GM08714 (cell line): ENCODE data around the gene CMSS1.

ENCODE experiments used
- H3K4me3 ChIP-seq: fragments of 200-500 bp; sonication (Bioruptor generic); 2 replicates; pipeline ENCODE4 v1.5.1; 2014; ENCODE audit warnings: mild to moderate bottlenecking, low read length, inconsistent platforms
- ZNF274 ChIP-seq: IDR thresholded peaks from 2 replicates; pipeline ENCODE4 v1.6.1; 2012; ENCODE audit warnings: mild to moderate bottlenecking, low read depth, low read length

Gene CMSS1

DNA sequence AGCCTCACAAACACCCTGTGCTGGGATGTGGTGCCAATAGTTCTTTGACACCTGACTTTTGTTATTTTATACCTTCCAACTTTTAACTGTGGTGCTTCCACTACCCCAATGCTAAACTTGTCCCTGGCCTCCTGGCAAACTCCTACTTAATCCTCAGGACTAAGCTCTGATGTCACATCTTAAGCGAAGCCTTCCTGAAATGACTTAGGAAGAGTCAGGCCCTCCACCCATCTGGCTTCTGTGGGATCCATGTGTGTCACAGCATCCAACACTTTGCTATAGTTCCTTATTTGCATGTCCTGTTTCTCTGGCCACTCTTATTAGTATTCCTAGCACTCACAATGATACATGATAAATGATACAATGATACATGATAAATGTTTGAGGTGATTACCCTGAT lies 163.5 kb downstream of the CMSS1 start:
- TF ChIP-seq ZNF274 = no peak
- no peak overlapping the region for H3K4me3 ChIP-seq

DNA sequence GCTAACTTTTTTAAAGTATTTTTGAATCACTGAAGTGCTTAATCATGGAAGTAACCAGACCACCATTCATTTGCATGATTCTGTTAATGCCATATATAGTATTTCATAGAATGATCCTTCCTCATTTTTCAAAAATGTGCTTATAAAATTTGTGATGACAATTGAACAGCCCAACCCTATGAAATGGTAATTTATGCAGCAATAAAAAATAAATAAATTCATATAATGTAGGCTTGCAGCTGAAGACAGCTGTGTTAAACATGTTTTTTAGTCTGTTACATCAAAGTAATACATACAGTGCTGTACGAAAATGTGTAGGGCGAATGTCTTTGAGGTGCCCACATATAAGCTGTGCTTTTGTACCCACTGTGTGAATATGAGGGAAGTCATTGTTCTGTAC lies 165.0 kb downstream of the CMSS1 start:
- TF ChIP-seq ZNF274 = no peak
- H3K4me3 ChIP-seq = no peak overlapping the region

DNA sequence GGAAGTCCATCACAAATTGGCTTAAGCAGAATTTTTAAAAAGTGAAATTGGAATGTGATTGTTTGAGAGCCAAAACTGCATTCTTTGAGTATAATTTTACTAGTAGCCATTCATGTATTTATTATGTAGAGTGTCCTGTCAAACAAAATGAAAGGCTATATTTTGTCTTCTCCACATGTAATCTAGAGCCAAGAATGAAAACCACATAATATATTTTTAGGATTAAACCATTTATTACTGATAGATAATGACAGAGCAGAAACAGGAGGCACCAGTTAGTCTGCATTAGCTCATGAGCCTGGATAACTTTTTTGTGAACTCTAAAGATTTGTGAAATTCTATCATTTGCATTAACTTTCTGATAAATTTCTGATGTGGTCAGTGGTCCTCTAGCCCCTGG lies 166.5 kb downstream of the CMSS1 start:
- H3K4me3 ChIP-seq = no peak overlapping the region
- no peak for TF ChIP-seq ZNF274

- TF ChIP-seq ZNF274 = no peak
- no peak overlapping the region for H3K4me3 ChIP-seq
Observed at GRCh38 chr3:99984668-99985067, 167.0 kb downstream of the CMSS1 start.

- TF ChIP-seq ZNF274 = no peak
- H3K4me3 ChIP-seq = no peak overlapping the region
Observed at GRCh38 chr3:99990179-99990578, 172.5 kb downstream of the CMSS1 start.

- no peak overlapping the region for H3K4me3 ChIP-seq
- TF ChIP-seq ZNF274 = no peak
Observed at GRCh38 chr3:99997293-99997692, 179.6 kb downstream of the CMSS1 start.

- no peak overlapping the region for H3K4me3 ChIP-seq
- no peak for TF ChIP-seq ZNF274
Observed at GRCh38 chr3:99999536-99999935, 181.9 kb downstream of the CMSS1 start.

DNA sequence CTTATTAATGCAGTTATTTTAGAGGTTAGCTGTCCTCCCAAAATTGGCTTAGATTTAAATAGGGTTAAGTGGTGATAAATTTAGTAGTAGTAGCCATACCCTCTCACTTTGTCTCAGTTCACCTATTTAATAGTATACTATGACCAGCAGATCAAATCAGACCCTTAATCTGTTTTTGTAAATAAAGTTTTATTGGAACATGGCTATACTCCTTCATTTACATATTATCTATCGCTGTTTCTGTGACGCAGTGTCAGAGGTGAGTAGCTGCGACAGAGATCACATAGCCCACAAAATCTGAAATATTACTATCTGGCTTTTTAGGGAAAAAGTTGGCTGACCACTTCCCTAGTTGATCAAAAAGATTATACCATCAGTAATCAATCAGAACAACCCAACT lies 183.4 kb downstream of the CMSS1 start:
- no peak for TF ChIP-seq ZNF274
- H3K4me3 ChIP-seq = no peak overlapping the region

DNA sequence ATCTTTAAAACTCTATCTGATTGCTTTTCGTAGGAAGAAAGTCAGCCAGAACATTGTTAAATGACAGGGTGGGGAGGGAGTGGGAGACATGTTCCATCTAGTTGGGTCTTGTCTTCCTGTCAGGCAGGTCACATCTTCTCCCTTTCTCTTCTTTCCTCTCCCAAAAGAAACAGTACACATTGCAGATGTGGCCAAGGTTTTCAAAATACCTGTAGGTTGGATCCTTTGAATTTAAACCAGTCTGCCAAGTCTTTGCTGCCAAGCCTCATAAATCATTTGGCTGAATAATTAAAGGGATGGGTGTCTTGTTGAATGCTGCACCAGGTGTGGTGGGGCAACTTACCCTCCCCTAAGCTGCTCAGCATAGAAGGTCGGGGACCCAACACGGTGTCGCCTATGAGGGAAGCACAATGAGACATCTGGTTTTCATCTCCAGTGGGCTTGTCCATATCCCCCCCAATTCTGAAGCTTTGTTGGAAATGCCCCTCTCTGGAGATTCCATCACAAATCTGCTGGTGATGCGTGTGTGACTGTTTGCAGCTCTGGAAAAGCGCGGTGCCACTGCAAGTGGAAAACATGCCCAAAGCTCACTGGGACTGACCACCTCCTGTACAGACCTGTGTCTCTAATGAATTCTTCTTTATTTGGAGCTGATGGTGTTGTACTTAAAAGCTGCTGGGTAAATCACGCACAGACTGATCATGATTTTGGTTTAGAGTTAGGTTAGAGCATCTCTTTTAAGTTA lies 184.0 kb downstream of the CMSS1 start:
- TF ChIP-seq ZNF274 = no peak
- H3K4me3 ChIP-seq = no peak overlapping the region

GRCh38 chr3:100002599-100003350 lies 185.1 kb downstream of the CMSS1 start:
- TF ChIP-seq ZNF274 = no peak

GRCh38 chr3:100003609-100004503 lies 186.2 kb downstream of the CMSS1 start:
- H3K4me3 ChIP-seq = no peak overlapping the region
- TF ChIP-seq ZNF274 = no peak

More at GRCh38 chr3:100002599-100003350, 185.1 kb downstream of the CMSS1 start:
- H3K4me3 ChIP-seq = no peak overlapping the region

DNA sequence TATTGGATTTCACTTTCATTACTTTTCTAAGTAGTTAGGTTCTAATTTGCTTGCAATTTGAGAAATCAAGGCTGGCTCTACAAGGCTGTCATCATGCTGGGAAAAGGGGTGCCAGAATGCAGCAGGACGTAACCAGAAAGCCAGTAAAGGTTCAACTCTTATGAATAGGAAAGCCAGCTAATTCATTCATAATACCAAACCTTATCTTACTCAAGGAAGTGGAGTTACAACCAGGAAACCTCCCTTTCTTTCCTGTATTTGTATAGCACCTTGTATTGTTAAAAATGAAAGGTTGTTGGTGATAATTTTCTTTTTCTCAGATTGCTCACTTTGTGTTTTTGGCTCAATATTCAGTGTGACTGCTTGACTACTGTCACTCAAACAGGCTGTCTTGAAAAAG lies 187.3 kb downstream of the CMSS1 start:
- H3K4me3 ChIP-seq = no peak overlapping the region
- TF ChIP-seq ZNF274 = no peak

GRCh38 chr3:100005665-100006393 lies 188.2 kb downstream of the CMSS1 start:
- H3K4me3 ChIP-seq = no peak overlapping the region
- TF ChIP-seq ZNF274 = no peak

- no peak overlapping the region for H3K4me3 ChIP-seq
- no peak for TF ChIP-seq ZNF274
Observed at GRCh38 chr3:100006570-100007271, 189.1 kb downstream of the CMSS1 start.
